Mucosa of descending colon (tissue), 3 donors: ENCODE results near the gene PLAAT3. TPM values are rescaled to one million over a fixed set of nuclear protein-coding genes. Genes with fewer than 3 reads are reported as not detected.

Experiments
- ATAC-seq: fragments of 200-7000 bp; cut with Tn5 transposase; one replicate; pipeline ENCODE4 v1.9.1; 2020; ENCODE audit warnings: mild to moderate bottlenecking, moderate library complexity
- DNase-seq, 3 donors: peaks; one replicate each; pipeline ENCODE4 v3.0.0-alpha.2; 2020
- H3K36me3 ChIP-seq: fragments of 200-600 bp; one replicate; pipeline ENCODE4 v1.8.0; 2021; ENCODE audit warnings: low read depth, mild to moderate bottlenecking
- H3K4me1 ChIP-seq: fragments of 200-600 bp; one replicate; pipeline ENCODE4 v1.8.0; 2021; ENCODE audit warnings: low read depth, mild to moderate bottlenecking
- H3K4me3 ChIP-seq: fragments of 200-600 bp; one replicate; pipeline ENCODE4 v1.8.0; 2021; ENCODE audit warnings: mild to moderate bottlenecking
- H3K9me3 ChIP-seq: fragments of 200-600 bp; one replicate; pipeline ENCODE4 v1.8.0; 2021; ENCODE audit warnings: mild to moderate bottlenecking
- intact Hi-C, 2 donors: fragments of 100-400 bp; cut with DNase I in 1 of 2; cut with micrococcal nuclease in 1 of 2; formaldehyde crosslinking; loops; one replicate each; pipeline versions ENCODE4 v1.11.0 to v1.11.1; 2022; cut with DNase I, micrococcal nuclease
- total RNA-seq, 3 donors: library from RNA; stranded (reverse); fragmentation: NEBNext Ultra II Directional in 2 of 3; extraction: Animal tissue kit (Norgen Biotek cat#: 25700) in 2 of 3; gene quantifications; one replicate each; pipeline versions ENCODE4 v1.2.1 to v1.2.4, GENCODE V29; 2021 to 2023
- TF ChIP-seq, protein P1 (sequence below): fragments of 200-600 bp; IDR thresholded peaks from one replicate; pipeline ENCODE4 v1.8.0; 2022; ENCODE audit warnings: antibody characterized with exemption, mild to moderate bottlenecking
- donor health status: DM: no; HTN: no; CAD: no; lungs with moderate emphysema.
- donor health status: DM: no; HTN: no; CAD: no.
- donor health status: DM: no; HTN: yes; CAD: no.

Gene PLAAT3
- total RNA-seq, 3 donors from 2014 or later, result 15.1 to 58.5 (median 26.7) TPM

DNA sequence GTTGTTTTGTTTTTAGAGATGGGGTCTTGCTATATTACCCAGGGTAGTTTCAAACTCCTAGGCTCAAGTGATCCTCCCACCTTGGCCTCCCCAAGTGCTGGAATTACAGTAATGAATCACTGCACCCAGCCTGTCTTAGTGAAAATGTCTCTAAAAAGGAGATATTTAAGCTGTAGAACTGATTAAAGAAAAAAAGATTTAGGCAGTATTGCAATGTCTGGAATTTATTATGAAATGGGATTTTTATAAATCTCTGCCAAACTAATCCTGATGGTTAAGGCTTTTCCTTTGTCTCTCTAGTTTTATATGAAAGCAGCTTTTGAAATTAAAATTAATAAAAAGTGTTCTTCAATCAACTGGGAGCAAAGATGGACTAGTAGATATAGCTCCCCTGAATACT is 2.1 kb downstream of the PLAAT3 start:
- H3K4me3 ChIP-seq, result no peak overlapping the region
- TF ChIP-seq, protein P1, sequence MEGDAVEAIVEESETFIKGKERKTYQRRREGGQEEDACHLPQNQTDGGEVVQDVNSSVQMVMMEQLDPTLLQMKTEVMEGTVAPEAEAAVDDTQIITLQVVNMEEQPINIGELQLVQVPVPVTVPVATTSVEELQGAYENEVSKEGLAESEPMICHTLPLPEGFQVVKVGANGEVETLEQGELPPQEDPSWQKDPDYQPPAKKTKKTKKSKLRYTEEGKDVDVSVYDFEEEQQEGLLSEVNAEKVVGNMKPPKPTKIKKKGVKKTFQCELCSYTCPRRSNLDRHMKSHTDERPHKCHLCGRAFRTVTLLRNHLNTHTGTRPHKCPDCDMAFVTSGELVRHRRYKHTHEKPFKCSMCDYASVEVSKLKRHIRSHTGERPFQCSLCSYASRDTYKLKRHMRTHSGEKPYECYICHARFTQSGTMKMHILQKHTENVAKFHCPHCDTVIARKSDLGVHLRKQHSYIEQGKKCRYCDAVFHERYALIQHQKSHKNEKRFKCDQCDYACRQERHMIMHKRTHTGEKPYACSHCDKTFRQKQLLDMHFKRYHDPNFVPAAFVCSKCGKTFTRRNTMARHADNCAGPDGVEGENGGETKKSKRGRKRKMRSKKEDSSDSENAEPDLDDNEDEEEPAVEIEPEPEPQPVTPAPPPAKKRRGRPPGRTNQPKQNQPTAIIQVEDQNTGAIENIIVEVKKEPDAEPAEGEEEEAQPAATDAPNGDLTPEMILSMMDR, result no peak
- intact Hi-C loops, result no loop called here

DNA sequence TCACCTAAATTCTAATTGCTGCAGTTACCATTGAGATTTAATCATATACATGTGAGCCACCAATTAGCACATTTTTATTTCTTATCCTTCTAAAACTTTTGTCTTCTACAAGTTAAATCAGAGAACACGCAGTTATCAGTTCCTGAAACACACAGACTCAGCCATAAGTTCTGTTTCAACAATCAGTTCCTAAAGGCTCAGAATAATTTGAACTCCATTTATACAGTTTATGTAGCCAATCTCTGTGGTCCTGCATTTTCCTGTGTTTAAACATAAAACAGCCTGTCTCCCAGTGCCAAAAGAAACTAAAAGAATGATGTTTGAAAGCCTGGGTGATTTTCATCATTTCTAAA is 2.9 kb downstream of the PLAAT3 start:
- TF ChIP-seq, protein P1, result no peak
- H3K9me3 ChIP-seq, result no peaks in the 10 kb centered on the region
- no peaks in the 10 kb centered on the region for H3K36me3 ChIP-seq
- no peak for DNase-seq
- no peak for ATAC-seq
- intact Hi-C loops, result no loop called here
- peaks cover 3% of the 10 kb centered on the region for H3K4me1 ChIP-seq
- no peak overlapping the region for H3K4me3 ChIP-seq

More for the DNA sequence above, 2.1 kb downstream of the PLAAT3 start:
- DNase-seq, result no peak
- no peaks in the 10 kb centered on the region for H3K36me3 ChIP-seq
- peaks cover 3% of the 10 kb centered on the region for H3K4me1 ChIP-seq
- no peak for ATAC-seq
- no peaks in the 10 kb centered on the region for H3K9me3 ChIP-seq

DNA sequence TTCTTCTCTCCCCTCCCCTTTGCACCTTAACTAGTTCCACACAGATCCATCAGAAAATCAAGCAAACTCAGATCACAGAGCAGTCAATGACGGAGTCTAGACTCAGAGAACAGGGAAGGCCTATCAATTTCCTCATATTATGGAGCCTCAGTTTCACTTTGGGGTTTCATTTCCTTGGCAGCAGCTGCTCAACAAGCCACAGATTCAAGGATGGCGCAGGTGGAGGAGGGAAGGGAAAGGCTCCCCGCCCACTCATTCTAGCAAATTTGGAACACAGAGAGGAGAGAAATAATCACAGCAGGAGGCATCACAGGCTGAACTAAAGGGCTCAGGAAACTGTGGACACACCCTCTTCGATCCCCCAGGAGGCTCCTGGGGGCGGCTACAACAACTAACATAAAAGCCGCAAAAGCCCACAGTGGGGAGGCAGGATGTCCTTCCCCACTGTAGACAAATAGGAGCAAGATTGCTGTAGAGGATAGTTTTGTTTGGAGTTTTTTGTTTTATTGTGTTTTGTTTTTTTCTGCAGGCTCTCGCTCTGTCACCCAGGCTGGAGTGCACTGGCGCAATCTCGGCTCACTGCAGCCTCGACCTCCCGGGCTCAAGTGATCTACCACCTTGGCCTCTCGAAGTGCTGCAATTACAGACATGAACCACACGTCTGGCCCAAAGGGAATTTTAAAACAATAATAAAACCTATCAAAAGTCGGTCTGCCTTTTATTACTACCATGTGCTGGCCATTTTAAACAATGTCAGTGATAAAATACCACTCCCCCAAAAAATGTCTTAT is 3.4 kb downstream of the PLAAT3 start:
- ATAC-seq (no peak), DNase-seq (no peak)
- Histone ChIP-seq H3K9me3 (no peaks in the 10 kb centered on the region), H3K4me1 (peaks cover 3% of the 10 kb centered on the region), H3K36me3 (no peaks in the 10 kb centered on the region), H3K4me3 (no peak overlapping the region)
- TF ChIP-seq, protein P1, result no peak
- intact Hi-C loops, result no loop called here

DNA sequence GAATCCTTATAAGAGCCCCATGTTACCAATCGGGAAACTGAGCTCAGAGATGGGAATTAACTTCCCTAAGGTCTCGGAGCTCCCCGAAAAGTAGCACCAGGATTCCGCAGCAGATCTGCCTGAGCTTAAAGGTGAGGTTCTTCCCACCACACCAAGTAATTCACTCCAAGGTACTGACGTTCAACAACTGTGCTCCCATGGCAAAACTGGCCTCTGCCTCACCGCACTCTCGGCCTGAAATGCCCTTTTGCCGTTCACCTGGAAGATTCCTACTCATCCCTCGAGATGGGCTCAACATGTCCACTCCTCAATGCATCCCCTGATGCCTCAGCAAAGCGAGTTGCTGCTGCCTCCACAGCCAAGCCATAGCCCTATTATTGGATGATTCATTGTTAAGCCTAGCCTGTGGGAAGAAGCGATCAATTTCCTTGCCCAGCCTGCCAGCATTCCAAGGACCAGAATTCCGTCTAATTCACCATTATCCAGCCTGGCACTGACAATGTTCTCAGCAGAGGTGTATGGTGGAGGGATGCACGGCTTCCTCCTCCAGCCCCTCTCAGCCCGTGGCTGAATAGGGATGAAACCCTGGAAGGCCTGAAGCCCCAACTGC is 4.2 kb downstream of the PLAAT3 start:
- Histone ChIP-seq H3K4me1 (peaks cover 3% of the 10 kb centered on the region), H3K9me3 (no peaks in the 10 kb centered on the region), H3K4me3 (no peak overlapping the region), H3K36me3 (no peaks in the 10 kb centered on the region)
- TF ChIP-seq, protein P1, result no peak
- DNase-seq (no peak), ATAC-seq (no peak)
- intact Hi-C loops, result no loop called here

DNA sequence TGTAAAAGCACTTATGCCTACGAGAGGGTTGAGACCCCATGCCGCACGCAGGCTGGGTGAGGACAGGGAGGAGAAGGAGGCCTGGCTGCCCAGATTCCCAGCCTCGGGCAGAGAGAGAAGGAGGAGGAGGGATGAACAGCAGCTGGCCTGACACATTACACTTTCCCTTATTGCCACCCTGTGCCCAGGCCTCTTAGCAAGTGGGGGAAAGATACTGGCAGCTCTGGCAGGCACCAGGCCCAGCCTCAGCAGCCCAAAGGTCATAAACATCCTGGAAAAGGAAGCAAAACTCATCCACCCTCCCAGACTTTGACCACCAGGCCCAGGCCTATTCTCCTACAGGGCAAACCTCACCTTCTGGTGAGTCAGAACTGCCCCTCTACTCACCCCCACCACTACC is 4.7 kb downstream of the PLAAT3 start:
- H3K36me3 ChIP-seq, result no peaks in the 10 kb centered on the region
- H3K4me3 ChIP-seq, result no peak overlapping the region
- peak; percentile 85 for ATAC-seq
- intact Hi-C loops, result no loop called here
- TF ChIP-seq, protein P1, result no peak
- H3K9me3 ChIP-seq, result no peaks in the 10 kb centered on the region
- H3K4me1 ChIP-seq, result peaks cover 3% of the 10 kb centered on the region
- peak; percentile 60 to 71 (median 67) for DNase-seq
